ENCODE results near the gene CEP128.

The CEP128 gene

DNA sequence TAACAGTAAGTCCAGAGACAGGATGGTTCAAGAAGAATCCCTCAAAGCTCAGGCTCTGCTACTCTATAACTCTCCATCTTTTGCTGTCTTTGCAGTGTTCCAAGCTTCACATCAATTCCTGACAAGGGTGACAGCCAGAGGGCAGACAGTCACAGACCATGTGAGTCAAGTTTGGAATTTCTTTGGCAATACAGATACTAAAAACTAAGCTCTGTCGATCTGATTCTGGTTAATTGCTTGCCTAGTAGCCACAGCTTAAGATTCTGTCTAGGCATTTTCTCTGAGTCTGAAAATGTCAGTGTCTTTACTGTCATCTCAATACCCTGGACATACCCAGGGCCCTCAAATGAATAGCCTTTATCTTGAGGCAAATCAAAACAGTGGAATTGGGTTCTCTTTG lies 153.7 kb downstream of the CEP128 start:
- H3K27me3 ChIP-seq (ENCODE audit: control insufficient read depth, insufficient read depth, low read length): no peaks in the 10 kb centered on the region
- no peak overlapping the region for H3K9ac ChIP-seq (ENCODE audit: low read length)
- no peak overlapping the region for H3K4me3 ChIP-seq (ENCODE audit: low read length)
- no peaks in the 10 kb centered on the region for H3K4me1 ChIP-seq (ENCODE audit: control insufficient read depth, insufficient read depth, low read length)
- no peaks in the 10 kb centered on the region for H3K36me3 ChIP-seq (ENCODE audit: control insufficient read depth, insufficient read depth, low read length)
- no peaks in the 10 kb centered on the region for H3K9me3 ChIP-seq (ENCODE audit: control insufficient read depth, low read length)

DNA sequence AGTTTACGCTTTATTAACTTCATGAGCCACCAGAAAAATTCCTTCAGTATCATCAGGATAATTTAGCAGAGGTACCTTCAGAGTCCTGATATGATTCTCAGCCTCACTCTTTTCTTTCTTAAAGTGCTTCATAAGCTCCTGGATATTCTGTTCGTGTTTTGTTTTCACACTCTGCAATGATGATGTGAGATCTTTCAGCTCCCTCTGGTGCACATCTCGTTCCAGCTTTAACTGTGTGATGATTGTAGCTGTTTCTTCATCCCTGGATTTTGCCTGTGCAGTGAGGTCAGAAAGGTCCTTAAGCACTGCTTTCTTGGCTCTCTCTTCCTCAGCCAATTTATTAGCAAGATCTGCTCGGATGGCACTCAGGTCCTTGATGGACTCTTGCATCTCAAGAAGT lies 156.7 kb downstream of the CEP128 start:
- Histone ChIP-seq H3K9me3 (ENCODE audit: control insufficient read depth, low read length) (no peaks in the 10 kb centered on the region), H3K4me1 (ENCODE audit: control insufficient read depth, insufficient read depth, low read length) (no peaks in the 10 kb centered on the region), H3K9ac (ENCODE audit: low read length) (no peak overlapping the region), H3K27me3 (ENCODE audit: control insufficient read depth, insufficient read depth, low read length) (no peaks in the 10 kb centered on the region), H3K36me3 (ENCODE audit: control insufficient read depth, insufficient read depth, low read length) (no peaks in the 10 kb centered on the region), H3K4me3 (ENCODE audit: low read length) (no peak overlapping the region)

GRCh38 chr14:80781972-80782367 lies 159.6 kb downstream of the CEP128 start:
- no peak overlapping the region for H3K4me3 ChIP-seq (ENCODE audit: low read length)
- H3K27me3 ChIP-seq (ENCODE audit: control insufficient read depth, insufficient read depth, low read length): no peaks in the 10 kb centered on the region
- H3K9ac ChIP-seq (ENCODE audit: low read length): no peak overlapping the region
- H3K4me1 ChIP-seq (ENCODE audit: control insufficient read depth, insufficient read depth, low read length): no peaks in the 10 kb centered on the region
- H3K9me3 ChIP-seq (ENCODE audit: control insufficient read depth, low read length): no peaks in the 10 kb centered on the region
- H3K36me3 ChIP-seq (ENCODE audit: control insufficient read depth, insufficient read depth, low read length): no peaks in the 10 kb centered on the region

DNA sequence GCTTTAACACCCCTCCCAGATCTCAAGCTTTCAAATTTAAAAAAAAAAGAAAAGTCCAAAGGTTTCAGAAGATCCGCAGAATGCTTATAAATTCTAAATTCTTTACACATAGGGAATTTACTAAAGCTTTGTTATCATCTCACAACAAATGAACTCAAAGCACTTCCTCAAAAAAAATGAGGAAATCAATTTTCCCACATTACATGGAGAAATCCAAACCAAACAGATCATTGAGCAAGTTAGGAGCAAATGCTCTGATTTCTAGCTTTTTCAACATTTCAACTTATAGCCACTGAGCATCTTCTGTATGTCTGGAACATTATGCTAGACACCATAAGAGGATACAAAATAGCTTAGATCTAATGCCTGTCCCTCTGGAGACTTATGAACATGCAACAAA lies 161.0 kb downstream of the CEP128 start:
- H3K9me3 ChIP-seq (ENCODE audit: control insufficient read depth, low read length): no peaks in the 10 kb centered on the region
- no peak overlapping the region for H3K9ac ChIP-seq (ENCODE audit: low read length)
- H3K27me3 ChIP-seq (ENCODE audit: control insufficient read depth, insufficient read depth, low read length): no peaks in the 10 kb centered on the region
- no peak overlapping the region for H3K4me3 ChIP-seq (ENCODE audit: low read length)
- H3K36me3 ChIP-seq (ENCODE audit: control insufficient read depth, insufficient read depth, low read length): no peaks in the 10 kb centered on the region
- no peaks in the 10 kb centered on the region for H3K4me1 ChIP-seq (ENCODE audit: control insufficient read depth, insufficient read depth, low read length)

DNA sequence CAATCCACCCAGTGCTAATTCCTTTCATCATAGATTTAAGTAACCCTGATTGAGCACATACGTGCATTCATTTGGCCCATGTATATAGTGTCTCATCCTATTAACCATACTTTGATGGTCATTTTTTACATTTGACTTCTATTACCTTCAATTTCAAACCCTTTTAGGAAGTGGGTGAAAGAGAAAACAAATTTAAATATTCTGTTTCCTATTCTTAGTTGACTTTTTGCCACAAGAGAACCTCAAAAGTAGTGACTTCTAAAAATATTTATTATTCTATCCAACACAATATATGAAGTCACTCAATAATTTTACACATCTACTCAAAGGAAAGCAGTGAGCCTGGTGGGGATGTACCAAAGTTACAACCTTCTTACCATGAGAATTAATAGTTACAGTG lies 164.9 kb downstream of the CEP128 start:
- Histone ChIP-seq H3K4me3 (ENCODE audit: low read length) (no peak overlapping the region), H3K27me3 (ENCODE audit: control insufficient read depth, insufficient read depth, low read length) (no peaks in the 10 kb centered on the region), H3K36me3 (ENCODE audit: control insufficient read depth, insufficient read depth, low read length) (no peaks in the 10 kb centered on the region), H3K4me1 (ENCODE audit: control insufficient read depth, insufficient read depth, low read length) (no peaks in the 10 kb centered on the region), H3K9me3 (ENCODE audit: control insufficient read depth, low read length) (no peaks in the 10 kb centered on the region), H3K9ac (ENCODE audit: low read length) (no peak overlapping the region)

DNA sequence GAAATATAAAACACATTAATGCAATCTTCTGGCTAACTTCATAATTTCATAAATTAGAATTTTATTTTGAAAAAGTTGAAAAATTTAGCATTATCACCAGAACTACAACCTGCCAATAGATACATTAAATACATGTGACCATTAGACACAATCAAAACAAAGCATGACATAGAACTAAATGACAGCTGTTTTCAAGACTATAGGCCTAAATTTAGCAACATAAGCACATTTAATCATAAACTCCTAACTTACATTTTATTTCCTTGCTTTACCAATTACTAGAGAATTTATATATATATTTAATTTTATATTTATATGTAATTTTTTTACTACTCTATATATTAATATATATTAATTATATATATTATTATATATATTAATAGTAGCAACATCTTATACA lies 165.4 kb downstream of the CEP128 start:
- Histone ChIP-seq H3K4me3 (ENCODE audit: low read length) (no peak overlapping the region), H3K27me3 (ENCODE audit: control insufficient read depth, insufficient read depth, low read length) (no peaks in the 10 kb centered on the region), H3K36me3 (ENCODE audit: control insufficient read depth, insufficient read depth, low read length) (no peaks in the 10 kb centered on the region), H3K4me1 (ENCODE audit: control insufficient read depth, insufficient read depth, low read length) (no peaks in the 10 kb centered on the region), H3K9me3 (ENCODE audit: control insufficient read depth, low read length) (no peaks in the 10 kb centered on the region), H3K9ac (ENCODE audit: low read length) (no peak overlapping the region)

DNA sequence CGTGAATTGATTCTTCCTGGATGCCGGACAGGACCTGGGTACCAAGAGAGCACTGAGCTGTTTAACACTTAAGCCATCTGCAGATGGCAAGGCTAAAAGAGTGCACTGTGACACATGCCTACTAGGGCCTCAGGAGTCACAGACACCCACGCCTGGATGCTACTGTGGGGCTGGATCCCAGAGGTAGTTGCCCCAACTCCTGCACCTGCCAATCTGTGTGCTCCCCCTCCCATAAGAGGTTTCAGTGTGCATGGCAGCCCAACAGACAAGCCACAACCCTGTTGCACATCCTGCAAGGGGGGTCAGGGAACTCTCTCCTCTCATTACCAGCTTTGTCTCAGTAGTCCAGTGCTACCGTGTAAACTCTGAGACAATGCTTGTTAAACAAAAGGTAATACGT lies 169.0 kb downstream of the CEP128 start:
- no peaks in the 10 kb centered on the region for H3K27me3 ChIP-seq (ENCODE audit: control insufficient read depth, insufficient read depth, low read length)
- H3K4me1 ChIP-seq (ENCODE audit: control insufficient read depth, insufficient read depth, low read length): no peaks in the 10 kb centered on the region
- H3K9ac ChIP-seq (ENCODE audit: low read length): no peak overlapping the region
- H3K36me3 ChIP-seq (ENCODE audit: control insufficient read depth, insufficient read depth, low read length): no peaks in the 10 kb centered on the region
- no peak overlapping the region for H3K4me3 ChIP-seq (ENCODE audit: low read length)
- no peaks in the 10 kb centered on the region for H3K9me3 ChIP-seq (ENCODE audit: control insufficient read depth, low read length)

- no peaks in the 10 kb centered on the region for H3K9me3 ChIP-seq (ENCODE audit: control insufficient read depth, low read length)
- H3K4me3 ChIP-seq (ENCODE audit: low read length): no peak overlapping the region
- no peak overlapping the region for H3K9ac ChIP-seq (ENCODE audit: low read length)
- H3K36me3 ChIP-seq (ENCODE audit: control insufficient read depth, insufficient read depth, low read length): no peaks in the 10 kb centered on the region
- H3K27me3 ChIP-seq (ENCODE audit: control insufficient read depth, insufficient read depth, low read length): no peaks in the 10 kb centered on the region
- H3K4me1 ChIP-seq (ENCODE audit: control insufficient read depth, insufficient read depth, low read length): no peaks in the 10 kb centered on the region
Measured at GRCh38 chr14:80771201-80771600, 170.3 kb downstream of the CEP128 start.

DNA sequence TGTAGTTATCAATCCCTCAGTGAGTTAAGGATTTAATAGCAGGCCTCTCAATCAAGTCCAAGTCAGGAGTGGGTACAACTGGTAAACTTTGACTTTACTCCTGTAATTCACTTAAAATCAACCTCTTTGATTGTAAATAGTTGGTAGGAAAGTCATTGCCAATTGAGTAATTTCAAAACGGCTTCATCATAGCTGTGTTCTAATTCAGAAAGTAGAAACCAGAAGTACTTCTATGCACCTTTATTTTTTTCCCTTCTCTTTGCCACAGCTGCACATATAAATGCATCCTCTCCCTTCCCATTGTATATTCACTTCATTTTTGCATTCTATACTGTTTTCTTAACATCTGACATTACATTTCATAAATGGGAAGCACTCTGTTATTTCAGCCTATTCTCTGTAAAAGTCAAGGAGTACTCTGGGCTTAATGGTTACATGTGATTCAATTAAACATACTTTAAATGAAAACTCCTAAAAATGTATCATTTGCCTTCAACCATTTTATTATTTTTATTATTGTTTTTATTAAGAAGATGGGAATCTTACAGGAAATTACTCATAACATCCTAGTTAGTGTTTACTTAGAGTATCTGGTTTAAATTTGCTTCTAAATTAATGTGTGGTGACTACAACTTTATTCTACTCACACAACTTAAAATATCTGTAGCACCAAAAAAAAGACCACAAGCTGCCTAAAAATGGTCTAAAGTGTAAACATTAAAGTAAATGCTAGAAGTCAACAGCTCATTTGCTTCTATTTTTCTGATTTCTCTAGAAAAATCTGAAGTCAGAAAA lies 171.2 kb downstream of the CEP128 start:
- no peaks in the 10 kb centered on the region for H3K4me1 ChIP-seq (ENCODE audit: control insufficient read depth, insufficient read depth, low read length)
- H3K36me3 ChIP-seq (ENCODE audit: control insufficient read depth, insufficient read depth, low read length): no peaks in the 10 kb centered on the region
- H3K9me3 ChIP-seq (ENCODE audit: control insufficient read depth, low read length): no peaks in the 10 kb centered on the region
- H3K4me3 ChIP-seq (ENCODE audit: low read length): no peak overlapping the region
- H3K27me3 ChIP-seq (ENCODE audit: control insufficient read depth, insufficient read depth, low read length): no peaks in the 10 kb centered on the region
- H3K9ac ChIP-seq (ENCODE audit: low read length): no peak overlapping the region

GRCh38 chr14:80768646-80769045 lies 172.9 kb downstream of the CEP128 start:
- Histone ChIP-seq H3K4me3 (ENCODE audit: low read length) (no peak overlapping the region), H3K9ac (ENCODE audit: low read length) (no peak overlapping the region), H3K9me3 (ENCODE audit: control insufficient read depth, low read length) (no peaks in the 10 kb centered on the region), H3K4me1 (ENCODE audit: control insufficient read depth, insufficient read depth, low read length) (no peaks in the 10 kb centered on the region), H3K36me3 (ENCODE audit: control insufficient read depth, insufficient read depth, low read length) (no peaks in the 10 kb centered on the region), H3K27me3 (ENCODE audit: control insufficient read depth, insufficient read depth, low read length) (no peaks in the 10 kb centered on the region)

- Histone ChIP-seq H3K36me3 (ENCODE audit: control insufficient read depth, insufficient read depth, low read length) (no peaks in the 10 kb centered on the region), H3K9ac (ENCODE audit: low read length) (no peak overlapping the region), H3K4me1 (ENCODE audit: control insufficient read depth, insufficient read depth, low read length) (no peaks in the 10 kb centered on the region), H3K9me3 (ENCODE audit: control insufficient read depth, low read length) (no peaks in the 10 kb centered on the region), H3K4me3 (ENCODE audit: low read length) (no peak overlapping the region), H3K27me3 (ENCODE audit: control insufficient read depth, insufficient read depth, low read length) (no peaks in the 10 kb centered on the region)
Measured at GRCh38 chr14:80764921-80765507, 176.5 kb downstream of the CEP128 start.

GRCh38 chr14:80764496-80764895 lies 177.0 kb downstream of the CEP128 start:
- Histone ChIP-seq H3K9me3 (ENCODE audit: control insufficient read depth, low read length) (no peaks in the 10 kb centered on the region), H3K9ac (ENCODE audit: low read length) (no peak overlapping the region), H3K27me3 (ENCODE audit: control insufficient read depth, insufficient read depth, low read length) (no peaks in the 10 kb centered on the region), H3K36me3 (ENCODE audit: control insufficient read depth, insufficient read depth, low read length) (no peaks in the 10 kb centered on the region), H3K4me3 (ENCODE audit: low read length) (no peak overlapping the region), H3K4me1 (ENCODE audit: control insufficient read depth, insufficient read depth, low read length) (no peaks in the 10 kb centered on the region)
